Transverse colon (tissue), 4 donors: ENCODE results near the gene NHS. TPM values are rescaled to one million over a fixed set of nuclear protein-coding genes. Genes with fewer than 3 reads are reported as not detected.

Source experiments
- DNase-seq: peaks from one replicate; pipeline ENCODE4 v3.0.0-alpha.2; 2019
- H3K27ac ChIP-seq, 4 donors: fragments of 200-600 bp; sonication (generic); 2 replicates each; pipeline ENCODE4 v1.5.1; 2016 to 2018; ENCODE audit warnings: inconsistent platforms in 4 of 4
- H3K27me3 ChIP-seq: fragments of 200-600 bp; sonication (generic); 2 replicates; pipeline ENCODE4 v1.5.1; 2017; ENCODE audit warnings: inconsistent platforms
- H3K36me3 ChIP-seq, 4 donors: fragments of 200-600 bp; sonication (generic); 2 replicates each; pipeline ENCODE4 v1.5.1; 2017 to 2019; ENCODE audit warnings: inconsistent platforms in 4 of 4
- H3K4me1 ChIP-seq, 4 donors: fragments of 200-600 bp; sonication (generic); 2 replicates each; pipeline ENCODE4 v1.5.1; 2017 to 2020; ENCODE audit warnings: inconsistent platforms in 4 of 4
- H3K4me3 ChIP-seq, 4 donors: fragments of 200-600 bp; sonication (generic); 1 replicate in 1 of 4; 2 replicates in 3 of 4; pipeline versions ENCODE4 v1.5.1 to v1.6.1; 2017 to 2019; ENCODE audit warnings: inconsistent platforms in 4 of 4
- H3K9me3 ChIP-seq, 2 donors: fragments of 200-600 bp; sonication (generic); 2 replicates each; pipeline ENCODE4 v1.5.1; 2017 to 2019; ENCODE audit warnings: inconsistent platforms in 2 of 2
- EP300 ChIP-seq: sonication (generic); formaldehyde crosslinking; IDR thresholded peaks from one replicate; pipeline ENCODE4 v1.6.1; 2017; ENCODE audit warnings: antibody characterized with exemption, low read depth
- POLR2A ChIP-seq: fragments of 450-650 bp; IDR thresholded peaks from one replicate; pipeline ENCODE4 v1.6.1; 2016; ENCODE audit warnings: antibody characterized with exemption, mild to moderate bottlenecking, moderate library complexity
- POLR2AphosphoS5 ChIP-seq, 3 donors: sonication (generic); formaldehyde crosslinking; IDR thresholded peaks; one replicate each; pipeline ENCODE4 v1.6.1; 2016; ENCODE audit warnings: antibody characterized with exemption in 3 of 3
- WGBS, 2 donors: methylation state at CpG; one replicate each; pipeline ENCODE4 v1.1.5; 2018; ENCODE audit warnings: low coverage in 1 of 2; 5-methylcytosine and 5-hydroxymethylcytosine counted together
- in situ Hi-C, 4 donors: fragments of 200-750 bp; cut with MboI; loops; one replicate each; pipeline versions ENCODE4 v1.15.0 to v1.15.1; 2017; ENCODE audit warnings: low sequenced_read_pairs in 3 of 4, low pct_ligation_motif_present in 1 of 4, low pct_unique_long_range_greater_than_20kb in 1 of 4
- intact Hi-C: fragments of 100-400 bp; cut with DNase I; formaldehyde crosslinking; loops from one replicate; pipeline ENCODE4 v1.15.1; 2023; ENCODE audit warnings: low total_unique reads
- total RNA-seq, 4 donors: library from RNA; depleted of rRNA; stranded (reverse); fragments of >200 nt; gene quantifications; one replicate each; pipeline ENCODE4 v1.1.0, GENCODE V29; 2016
- TF ChIP-seq, protein P1 (sequence below), 5 experiments: fragments of 200-600 bp in 3 of 5; fragments of 450-650 bp in 2 of 5; sonication (generic) in 3 of 5; IDR thresholded peaks; 1 replicate in 2 of 5; 2 replicates in 3 of 5; pipeline ENCODE4 v1.5.1; 2016 to 2017; ENCODE audit warnings: antibody characterized with exemption in 5 of 5, inconsistent platforms in 3 of 5, mild to moderate bottlenecking in 2 of 5, moderate library complexity in 1 of 5

NHS gene
- total RNA-seq, 4 donors from 2014 or later, result 1.2 to 10.7 (median 5.0) TPM

DNA sequence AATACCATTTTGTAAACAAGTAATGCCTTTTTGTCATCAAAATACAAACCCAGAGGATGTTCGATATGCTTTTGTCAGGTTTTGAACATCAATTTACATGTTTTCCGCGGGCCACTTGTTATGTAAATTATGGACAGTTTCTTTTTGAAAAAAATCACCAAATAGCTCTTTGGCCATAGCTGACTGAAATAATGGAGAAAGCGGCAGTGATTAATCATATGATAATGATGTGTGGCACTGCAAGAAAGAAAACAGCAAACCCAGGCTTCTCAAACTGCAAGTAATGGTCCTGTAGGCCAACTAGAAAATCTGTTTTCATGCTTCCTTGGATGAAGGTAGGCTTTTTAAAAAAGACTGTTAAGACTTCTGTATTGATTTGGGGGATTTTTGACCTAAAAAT, 346.7 kb downstream of the NHS start:
- H3K9me3 ChIP-seq, result no peaks in the 10 kb centered on the region
- no peak overlapping the region for H3K4me3 ChIP-seq
- WGBS, 2 donors, result 77 to 79% methylated on average over 4 of the region's 4 CpGs
- no peak overlapping the region for H3K27ac ChIP-seq
- in situ Hi-C loops (no loop called here), intact Hi-C loops (no loop called here)
- TF ChIP-seq POLR2A (no peak), EP300 (no peak), POLR2AphosphoS5 (IDR thresholded peaks at IDR 0.05) (no peak)
- TF ChIP-seq, protein P1, sequence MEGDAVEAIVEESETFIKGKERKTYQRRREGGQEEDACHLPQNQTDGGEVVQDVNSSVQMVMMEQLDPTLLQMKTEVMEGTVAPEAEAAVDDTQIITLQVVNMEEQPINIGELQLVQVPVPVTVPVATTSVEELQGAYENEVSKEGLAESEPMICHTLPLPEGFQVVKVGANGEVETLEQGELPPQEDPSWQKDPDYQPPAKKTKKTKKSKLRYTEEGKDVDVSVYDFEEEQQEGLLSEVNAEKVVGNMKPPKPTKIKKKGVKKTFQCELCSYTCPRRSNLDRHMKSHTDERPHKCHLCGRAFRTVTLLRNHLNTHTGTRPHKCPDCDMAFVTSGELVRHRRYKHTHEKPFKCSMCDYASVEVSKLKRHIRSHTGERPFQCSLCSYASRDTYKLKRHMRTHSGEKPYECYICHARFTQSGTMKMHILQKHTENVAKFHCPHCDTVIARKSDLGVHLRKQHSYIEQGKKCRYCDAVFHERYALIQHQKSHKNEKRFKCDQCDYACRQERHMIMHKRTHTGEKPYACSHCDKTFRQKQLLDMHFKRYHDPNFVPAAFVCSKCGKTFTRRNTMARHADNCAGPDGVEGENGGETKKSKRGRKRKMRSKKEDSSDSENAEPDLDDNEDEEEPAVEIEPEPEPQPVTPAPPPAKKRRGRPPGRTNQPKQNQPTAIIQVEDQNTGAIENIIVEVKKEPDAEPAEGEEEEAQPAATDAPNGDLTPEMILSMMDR (IDR thresholded peaks at IDR 0.05), result no peak
- no peaks in the 10 kb centered on the region for H3K27me3 ChIP-seq
- H3K36me3 ChIP-seq, result no peaks in the 10 kb centered on the region
- no peaks in the 10 kb centered on the region for H3K4me1 ChIP-seq
- no peak for DNase-seq

DNA sequence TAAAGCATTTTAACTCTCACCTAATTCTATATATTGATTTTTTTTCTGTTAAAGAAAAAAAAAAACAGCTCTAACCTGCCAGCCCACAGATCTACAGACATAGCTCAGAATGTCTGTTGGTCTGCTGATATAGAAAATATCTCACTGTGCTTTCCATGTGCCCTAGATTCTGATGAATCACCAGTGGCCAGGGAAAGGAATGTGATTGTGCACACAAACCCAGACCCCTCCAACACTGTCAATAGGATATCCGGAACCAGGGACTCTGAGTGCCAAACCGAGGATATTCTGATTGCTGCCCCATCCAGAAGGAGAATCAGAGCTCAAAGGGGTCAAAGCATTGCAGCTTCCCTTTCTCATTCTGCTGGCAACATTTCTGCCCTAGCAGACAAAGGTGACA, 350.2 kb downstream of the NHS start:
- intact Hi-C loops (no loop called here), in situ Hi-C loops (loop anchor here in 1 of 4 donors (25.0 kb wide), 1 partner anchor 1612 kb away; the partner anchor contains the start of gene PDHA1)
- TF ChIP-seq EP300 (no peak), POLR2A (no peak), POLR2AphosphoS5 (IDR thresholded peaks at IDR 0.05) (no peak)
- TF ChIP-seq, protein P1 (IDR thresholded peaks at IDR 0.05), result no peak
- H3K27ac ChIP-seq, result no peak overlapping the region
- H3K4me3 ChIP-seq, result no peak overlapping the region
- no peaks in the 10 kb centered on the region for H3K27me3 ChIP-seq
- no peaks in the 10 kb centered on the region for H3K4me1 ChIP-seq
- H3K36me3 ChIP-seq, result no peaks in the 10 kb centered on the region
- 71% methylated on average over 2 of the region's 2 CpGs; no CpG with 5 or more reads in 1 of the 2 donors for WGBS, 2 donors
- no peaks in the 10 kb centered on the region for H3K9me3 ChIP-seq
- no peak for DNase-seq

DNA sequence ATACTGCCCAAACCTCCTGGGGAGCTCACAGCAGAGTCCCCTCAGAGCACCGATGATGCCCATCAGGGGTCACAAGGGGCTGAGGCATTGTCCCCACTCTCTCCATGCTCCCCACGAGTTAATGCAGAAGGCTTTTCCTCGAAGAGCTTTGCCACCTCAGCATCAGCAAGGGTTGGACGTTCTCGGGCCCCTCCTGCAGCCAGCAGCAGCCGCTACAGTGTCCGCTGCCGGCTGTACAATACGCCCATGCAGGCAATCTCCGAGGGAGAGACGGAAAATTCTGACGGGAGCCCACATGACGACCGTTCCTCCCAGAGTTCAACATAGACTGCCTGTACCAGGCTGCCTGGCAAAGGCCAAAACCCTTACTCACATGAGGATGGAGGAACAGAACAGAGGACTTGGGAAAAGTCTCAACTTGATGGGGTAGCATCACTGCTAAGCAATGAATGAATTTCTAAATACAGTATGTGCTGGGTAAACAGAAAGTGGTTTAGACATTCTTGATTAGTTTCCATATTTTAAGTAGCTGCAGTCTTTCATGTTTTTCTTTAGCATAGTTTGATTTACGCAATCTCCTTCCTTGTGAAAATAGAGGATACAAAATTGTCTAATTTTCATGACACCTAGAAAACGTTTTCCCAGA, 357.3 kb downstream of the NHS start:
- Histone ChIP-seq H3K4me3 (no peak overlapping the region), H3K27me3 (no peaks in the 10 kb centered on the region), H3K4me1 (peaks cover 0 to 4% (median 0%) of the 10 kb centered on the region in 4 donors), H3K9me3 (no peaks in the 10 kb centered on the region), H3K27ac (no peak overlapping the region), H3K36me3 (no peaks in the 10 kb centered on the region)
- intact Hi-C loops, result no loop called here
- 57 to 85% methylated on average over 1 to 16 of the region's 16 CpGs for WGBS, 2 donors
- in situ Hi-C loops, result loop anchor here in 1 of 4 donors (25.0 kb wide), 1 partner anchor 1605 kb away; the partner anchor contains the start of gene PDHA1
- DNase-seq, result no peak
- TF ChIP-seq POLR2AphosphoS5 (IDR thresholded peaks at IDR 0.05) (no peak), POLR2A (no peak), EP300 (no peak)
- TF ChIP-seq, protein P1 (IDR thresholded peaks at IDR 0.05), result no peak

DNA sequence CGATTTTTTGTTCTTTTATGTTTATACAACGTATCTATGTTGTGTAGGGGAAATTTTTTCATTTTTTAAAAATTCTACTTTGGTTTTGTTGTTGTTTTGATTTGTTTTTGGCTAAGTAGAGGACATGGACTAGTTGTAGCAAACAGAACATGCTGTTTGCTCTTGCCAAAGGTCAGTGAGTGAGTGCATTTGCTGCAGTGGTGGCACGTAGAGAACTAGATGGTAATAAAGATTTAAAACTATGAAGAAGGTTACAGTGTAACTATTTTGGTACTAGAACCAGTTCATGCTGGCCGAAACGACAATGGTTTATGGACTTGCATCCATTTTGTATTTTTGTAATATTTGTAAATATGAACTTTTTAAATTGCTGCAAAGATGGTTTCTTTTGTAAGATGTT, 360.4 kb downstream of the NHS start:
- 20 to 47% methylated on average over 5 of the region's 5 CpGs for WGBS, 2 donors
- no peaks in the 10 kb centered on the region for H3K27me3 ChIP-seq
- intact Hi-C loops (no loop called here), in situ Hi-C loops (loop anchor here in 1 of 4 donors (25.0 kb wide), 1 partner anchor 1602 kb away; the partner anchor contains the start of gene PDHA1)
- H3K9me3 ChIP-seq, result no peaks in the 10 kb centered on the region
- TF ChIP-seq POLR2AphosphoS5 (IDR thresholded peaks at IDR 0.05) (no peak), EP300 (no peak), POLR2A (no peak)
- TF ChIP-seq, protein P1 (IDR thresholded peaks at IDR 0.05), result no peak
- no peak overlapping the region for H3K4me3 ChIP-seq
- no peaks in the 10 kb centered on the region for H3K36me3 ChIP-seq
- H3K4me1 ChIP-seq, result peaks cover 0 to 4% (median 2%) of the 10 kb centered on the region in 4 donors
- peak overlapping the region; percentile 86 to 92 (median 87) for H3K27ac ChIP-seq
- DNase-seq, result peak; percentile 14
